Esophagus squamous epithelium (tissue), 4 donors: ENCODE data around the gene RRAS2.

Experiments used
- POLR2A ChIP-seq, 4 donors: fragments of 450-650 bp; IDR thresholded peaks; one replicate each; pipeline ENCODE4 v1.6.1; 2017; ENCODE audit warnings: antibody characterized with exemption in 4 of 4, mild to moderate bottlenecking in 4 of 4, moderate library complexity in 3 of 4
- TF ChIP-seq, protein P1 (sequence below), 6 experiments: fragments of 450-650 bp in 4 of 6; fragments of 200-600 bp in 2 of 6; sonication (generic) in 2 of 6; IDR thresholded peaks; one replicate each; pipeline ENCODE4 v1.5.1; 2016 to 2019; ENCODE audit warnings: antibody characterized with exemption in 6 of 6, mild to moderate bottlenecking in 4 of 6, moderate library complexity in 4 of 6

- TF ChIP-seq, protein P1, sequence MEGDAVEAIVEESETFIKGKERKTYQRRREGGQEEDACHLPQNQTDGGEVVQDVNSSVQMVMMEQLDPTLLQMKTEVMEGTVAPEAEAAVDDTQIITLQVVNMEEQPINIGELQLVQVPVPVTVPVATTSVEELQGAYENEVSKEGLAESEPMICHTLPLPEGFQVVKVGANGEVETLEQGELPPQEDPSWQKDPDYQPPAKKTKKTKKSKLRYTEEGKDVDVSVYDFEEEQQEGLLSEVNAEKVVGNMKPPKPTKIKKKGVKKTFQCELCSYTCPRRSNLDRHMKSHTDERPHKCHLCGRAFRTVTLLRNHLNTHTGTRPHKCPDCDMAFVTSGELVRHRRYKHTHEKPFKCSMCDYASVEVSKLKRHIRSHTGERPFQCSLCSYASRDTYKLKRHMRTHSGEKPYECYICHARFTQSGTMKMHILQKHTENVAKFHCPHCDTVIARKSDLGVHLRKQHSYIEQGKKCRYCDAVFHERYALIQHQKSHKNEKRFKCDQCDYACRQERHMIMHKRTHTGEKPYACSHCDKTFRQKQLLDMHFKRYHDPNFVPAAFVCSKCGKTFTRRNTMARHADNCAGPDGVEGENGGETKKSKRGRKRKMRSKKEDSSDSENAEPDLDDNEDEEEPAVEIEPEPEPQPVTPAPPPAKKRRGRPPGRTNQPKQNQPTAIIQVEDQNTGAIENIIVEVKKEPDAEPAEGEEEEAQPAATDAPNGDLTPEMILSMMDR (IDR thresholded peaks at IDR 0.05): no peak
- TF ChIP-seq POLR2A (IDR thresholded peaks at IDR 0.05): no peak
These were observed 118.8 kb downstream of the RRAS2 start for GRCh38 chr11:14240221-14240620.
